HepG2 (cell line): ENCODE measurements around the gene SRCAP. TPM values are rescaled to one million over a fixed set of nuclear protein-coding genes. Genes with fewer than 3 reads are reported as not detected.

Experiments used
- BRD4 ChIP-seq: sonication (generic); formaldehyde crosslinking; IDR thresholded peaks from 2 replicates; pipeline ENCODE4 v1.4.0; 2020; ENCODE audit warnings: missing genetic modification reagents
- EZH2 ChIP-seq: conservative IDR thresholded peaks from 2 replicates; pipeline ENCODE4 v1.6.1; 2012; ENCODE audit warnings: mild to moderate bottlenecking, low read depth, low read length, moderate library complexity
- JUN ChIP-seq: sonication (generic); formaldehyde crosslinking; IDR thresholded peaks from 2 replicates; pipeline ENCODE4 v1.4.0; 2020; ENCODE audit warnings: mild to moderate bottlenecking, missing genetic modification reagents
- MTF1 ChIP-seq: sonication (generic); formaldehyde crosslinking; IDR thresholded peaks from 2 replicates; pipeline ENCODE4 v1.5.0; 2020; ENCODE audit warnings: missing genetic modification reagents
- NBN ChIP-seq: fragments of 450-650 bp; conservative IDR thresholded peaks from 2 replicates; pipeline ENCODE4 v1.6.1; 2017
- SAFB2 ChIP-seq: sonication (generic); formaldehyde crosslinking; IDR thresholded peaks from 2 replicates; pipeline ENCODE4 v1.5.1; 2020; ENCODE audit warnings: missing genetic modification reagents, low read depth, mild to moderate bottlenecking, borderline replicate concordance
- SMYD3 ChIP-seq: sonication (generic); formaldehyde crosslinking; IDR thresholded peaks from 2 replicates; pipeline ENCODE4 v1.8.1; 2023; ENCODE audit warnings: mild to moderate bottlenecking, missing genetic modification reagents
- STAT5B ChIP-seq: sonication (generic); formaldehyde crosslinking; IDR thresholded peaks from 2 replicates; pipeline ENCODE4 v1.4.0; 2020; ENCODE audit warnings: missing genetic modification reagents
- TFDP1 ChIP-seq: IDR thresholded peaks from 2 replicates; pipeline ENCODE4 v1.6.1; 2016; ENCODE audit warnings: missing compliant biosample characterization, missing genetic modification reagents, borderline replicate concordance
- ZNF142 ChIP-seq: sonication (generic); formaldehyde crosslinking; IDR thresholded peaks from 2 replicates; pipeline ENCODE4 v1.4.0; 2020; ENCODE audit warnings: missing genetic modification reagents
- ZNF34 ChIP-seq: sonication (generic); formaldehyde crosslinking; IDR thresholded peaks from 2 replicates; pipeline ENCODE4 v1.4.0; 2020; ENCODE audit warnings: mild to moderate bottlenecking, missing genetic modification reagents, borderline replicate concordance
- polyA plus RNA-seq, 8 experiments: library from polyadenylated mRNA; depleted of rRNA in 3 of 8; stranded (reverse) in 7 of 8; unstranded in 1 of 8; fragments of >200 nt; fragmentation: Illumina TruSeq in 4 of 8; extraction: Trizol in 4 of 8; gene quantifications; 2 replicates each; pipeline versions ENCODE4 v1.2.1 to v1.2.3, GENCODE V29; 2011 to 2016; ENCODE audit warnings: low read depth in 4 of 8, missing spikeins in 1 of 8, mixed read lengths in 1 of 8; ENCODE audit not compliant: insufficient read depth in 1 of 8
- total RNA-seq, 5 experiments: library from RNA; depleted of rRNA; stranded (reverse); fragments of >200 nt; fragmentation: Illumina TruSeq; extraction: Trizol; gene quantifications; 2 replicates each; pipeline ENCODE4 v1.2.3, GENCODE V29; 2016; ENCODE audit warnings: low read depth in 1 of 5
- TF ChIP-seq, protein P1 (sequence below): sonication (generic); formaldehyde crosslinking; IDR thresholded peaks from 2 replicates; pipeline ENCODE4 v1.4.0; 2020; ENCODE audit warnings: missing genetic modification reagents
- TF ChIP-seq, protein P2 (sequence below): sonication (generic); formaldehyde crosslinking; IDR thresholded peaks from 2 replicates; pipeline ENCODE4 v1.8.0; 2022; ENCODE audit warnings: mild to moderate bottlenecking, missing genetic modification reagents; ENCODE audit not compliant: insufficient replicate concordance

Gene SRCAP
- total and polyA plus RNA-seq, 2 of the 13 experiments (the other 11 are each of a cell fraction or from before 2014, with no cell fraction given) = 4.9 to 9.0 TPM

- no peak; the same call in 1 of the 2 replicates for TF ChIP-seq ZNF142 (CRISPR knock-in tag)
- no peak for TF ChIP-seq MTF1 (CRISPR knock-in tag)
- no peak for TF ChIP-seq STAT5B (CRISPR knock-in tag)
- no peak for TF ChIP-seq SMYD3
- peak; percentile 68 for TF ChIP-seq TFDP1 (CRISPR knock-in tag)
- TF ChIP-seq, protein P1, sequence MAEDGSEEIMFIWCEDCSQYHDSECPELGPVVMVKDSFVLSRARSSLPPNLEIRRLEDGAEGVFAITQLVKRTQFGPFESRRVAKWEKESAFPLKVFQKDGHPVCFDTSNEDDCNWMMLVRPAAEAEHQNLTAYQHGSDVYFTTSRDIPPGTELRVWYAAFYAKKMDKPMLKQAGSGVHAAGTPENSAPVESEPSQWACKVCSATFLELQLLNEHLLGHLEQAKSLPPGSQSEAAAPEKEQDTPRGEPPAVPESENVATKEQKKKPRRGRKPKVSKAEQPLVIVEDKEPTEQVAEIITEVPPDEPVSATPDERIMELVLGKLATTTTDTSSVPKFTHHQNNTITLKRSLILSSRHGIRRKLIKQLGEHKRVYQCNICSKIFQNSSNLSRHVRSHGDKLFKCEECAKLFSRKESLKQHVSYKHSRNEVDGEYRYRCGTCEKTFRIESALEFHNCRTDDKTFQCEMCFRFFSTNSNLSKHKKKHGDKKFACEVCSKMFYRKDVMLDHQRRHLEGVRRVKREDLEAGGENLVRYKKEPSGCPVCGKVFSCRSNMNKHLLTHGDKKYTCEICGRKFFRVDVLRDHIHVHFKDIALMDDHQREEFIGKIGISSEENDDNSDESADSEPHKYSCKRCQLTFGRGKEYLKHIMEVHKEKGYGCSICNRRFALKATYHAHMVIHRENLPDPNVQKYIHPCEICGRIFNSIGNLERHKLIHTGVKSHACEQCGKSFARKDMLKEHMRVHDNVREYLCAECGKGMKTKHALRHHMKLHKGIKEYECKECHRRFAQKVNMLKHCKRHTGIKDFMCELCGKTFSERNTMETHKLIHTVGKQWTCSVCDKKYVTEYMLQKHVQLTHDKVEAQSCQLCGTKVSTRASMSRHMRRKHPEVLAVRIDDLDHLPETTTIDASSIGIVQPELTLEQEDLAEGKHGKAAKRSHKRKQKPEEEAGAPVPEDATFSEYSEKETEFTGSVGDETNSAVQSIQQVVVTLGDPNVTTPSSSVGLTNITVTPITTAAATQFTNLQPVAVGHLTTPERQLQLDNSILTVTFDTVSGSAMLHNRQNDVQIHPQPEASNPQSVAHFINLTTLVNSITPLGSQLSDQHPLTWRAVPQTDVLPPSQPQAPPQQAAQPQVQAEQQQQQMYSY (CRISPR knock-in tag) = peak; percentile 16; the same call in 1 of the 2 replicates
- TF ChIP-seq NBN = no peak
- TF ChIP-seq BRD4 (CRISPR knock-in tag) = no peak
- no peak; the same call in 1 of the 2 replicates for TF ChIP-seq JUN (CRISPR knock-in tag)
- TF ChIP-seq ZNF34 (CRISPR knock-in tag) = peak; percentile 85
- TF ChIP-seq, protein P2, sequence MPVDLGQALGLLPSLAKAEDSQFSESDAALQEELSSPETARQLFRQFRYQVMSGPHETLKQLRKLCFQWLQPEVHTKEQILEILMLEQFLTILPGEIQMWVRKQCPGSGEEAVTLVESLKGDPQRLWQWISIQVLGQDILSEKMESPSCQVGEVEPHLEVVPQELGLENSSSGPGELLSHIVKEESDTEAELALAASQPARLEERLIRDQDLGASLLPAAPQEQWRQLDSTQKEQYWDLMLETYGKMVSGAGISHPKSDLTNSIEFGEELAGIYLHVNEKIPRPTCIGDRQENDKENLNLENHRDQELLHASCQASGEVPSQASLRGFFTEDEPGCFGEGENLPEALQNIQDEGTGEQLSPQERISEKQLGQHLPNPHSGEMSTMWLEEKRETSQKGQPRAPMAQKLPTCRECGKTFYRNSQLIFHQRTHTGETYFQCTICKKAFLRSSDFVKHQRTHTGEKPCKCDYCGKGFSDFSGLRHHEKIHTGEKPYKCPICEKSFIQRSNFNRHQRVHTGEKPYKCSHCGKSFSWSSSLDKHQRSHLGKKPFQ = peak; percentile 31
- TF ChIP-seq EZH2 = no peak
- TF ChIP-seq SAFB2 (CRISPR knock-in tag) = peak; percentile 50; the same call in 1 of the 2 replicates
Observed at GRCh38 chr16:30657866-30658730, 40.9 kb upstream of the SRCAP start, which contains the start of gene FBRS (continued).
